ENCODE data around the gene CDC123.
A peak's percentile ranks its signal among the peaks of the same experiment; 100 is the strongest.
"Not testable (repeated sequence)": the region's sequence is repeated elsewhere in the genome, so short reads cannot be mapped to it uniquely, and the experiment has no call there.

The CDC123 gene

DNA sequence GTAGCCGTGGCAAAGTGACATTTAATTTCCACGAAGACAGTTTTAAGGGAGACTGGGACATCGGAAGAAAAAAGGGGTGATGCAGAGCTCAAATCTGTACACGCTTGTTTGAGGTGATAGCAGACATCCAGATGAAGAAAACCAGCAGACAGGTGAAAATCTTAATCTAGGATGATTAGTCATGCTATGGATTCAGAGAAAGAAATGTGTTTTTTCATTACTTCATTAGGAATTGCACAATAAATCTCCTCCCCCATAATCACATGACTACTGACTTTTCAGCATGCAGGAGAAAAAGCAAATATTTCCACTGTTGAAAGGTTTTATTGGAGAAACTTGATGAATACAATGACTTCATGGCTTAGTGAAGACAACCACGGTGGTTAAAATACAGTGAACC, 2.8 kb upstream of the CDC123 start:
- peak; percentile 60 for DNase-seq

- peak; percentile 32 for DNase-seq
Observed at GRCh38 chr10:12194752-12195271, 1.2 kb upstream of the CDC123 start.

DNA sequence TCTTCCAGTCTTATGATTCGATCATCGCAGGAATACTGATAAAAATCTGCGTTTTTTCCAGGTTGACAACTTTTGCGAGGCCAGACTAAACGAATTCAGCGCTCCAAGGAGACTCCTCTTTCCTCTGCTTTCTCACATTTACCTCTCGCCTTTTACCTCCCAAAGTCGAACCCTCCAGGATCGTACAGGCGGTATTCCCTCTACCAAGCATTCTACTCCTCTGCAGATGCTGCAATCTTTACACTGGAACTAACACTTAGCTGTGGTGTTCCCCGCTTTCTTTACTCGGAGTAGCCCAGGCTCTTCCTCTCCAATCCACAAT, 746 bp upstream of the CDC123 start:
- no peak for DNase-seq

DNA sequence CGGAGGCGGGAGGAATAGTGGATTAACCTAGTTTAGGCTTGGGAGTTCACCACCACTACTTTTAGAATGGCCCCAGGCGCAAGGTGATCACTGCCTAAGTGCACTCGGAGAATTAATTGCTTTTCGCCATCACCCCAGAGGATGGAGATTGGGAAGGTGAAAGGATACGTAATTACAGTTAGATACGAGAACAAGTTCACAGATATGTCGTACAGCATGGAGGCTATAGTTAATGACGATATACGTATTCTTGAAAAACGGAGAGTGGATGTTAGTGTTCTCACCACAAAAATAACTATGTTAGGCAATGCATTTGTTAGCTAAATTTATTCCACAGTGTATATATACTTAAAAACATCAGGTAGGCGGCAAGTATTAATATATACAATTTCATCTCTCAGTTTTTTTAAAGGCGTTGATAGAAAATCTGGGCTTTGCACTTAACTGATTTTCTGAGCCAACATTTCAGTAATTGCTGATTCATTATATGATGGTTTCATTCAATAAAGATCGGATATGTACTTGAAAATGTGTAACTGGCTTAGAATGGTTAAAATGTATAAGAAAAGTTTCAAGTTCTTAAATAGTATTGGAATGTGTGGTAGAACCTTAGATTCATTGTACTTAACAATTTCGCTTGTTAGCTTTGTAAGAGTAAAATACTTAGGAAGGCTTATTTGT, 683 bp downstream of the CDC123 start:
- DNase-seq, result no peak

GRCh38 chr10:12198156-12198555, 2.2 kb downstream of the CDC123 start:
- DNase-seq, result no peak

GRCh38 chr10:12200850-12201249, 4.9 kb downstream of the CDC123 start:
- no peak for DNase-seq

DNA sequence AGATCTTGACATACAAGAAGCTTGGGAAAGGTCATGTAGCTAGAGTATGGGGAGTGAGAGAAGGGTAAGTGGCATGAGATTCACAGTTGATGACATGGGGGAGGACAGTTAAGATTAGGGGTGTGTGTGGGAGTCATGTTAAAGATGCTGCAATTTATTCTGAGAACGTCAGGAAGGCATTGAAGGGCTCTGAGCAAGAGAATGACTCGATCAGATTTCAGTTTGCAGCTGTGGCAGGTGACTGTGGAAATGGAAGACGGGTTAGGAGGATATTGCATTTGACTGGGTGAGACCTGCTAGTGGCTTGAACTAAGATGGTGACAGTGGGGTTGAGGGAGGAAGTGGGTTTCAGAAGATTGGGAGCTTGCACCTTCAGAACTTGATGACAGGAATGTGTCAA, 5.6 kb downstream of the CDC123 start:
- no peak for DNase-seq

GRCh38 chr10:12202226-12202625, 6.2 kb downstream of the CDC123 start:
- DNase-seq, result no peak

- no peak for DNase-seq
Observed at GRCh38 chr10:12205082-12205481, 9.1 kb downstream of the CDC123 start.

GRCh38 chr10:12207114-12207513, 11.1 kb downstream of the CDC123 start:
- DNase-seq, result no peak

DNA sequence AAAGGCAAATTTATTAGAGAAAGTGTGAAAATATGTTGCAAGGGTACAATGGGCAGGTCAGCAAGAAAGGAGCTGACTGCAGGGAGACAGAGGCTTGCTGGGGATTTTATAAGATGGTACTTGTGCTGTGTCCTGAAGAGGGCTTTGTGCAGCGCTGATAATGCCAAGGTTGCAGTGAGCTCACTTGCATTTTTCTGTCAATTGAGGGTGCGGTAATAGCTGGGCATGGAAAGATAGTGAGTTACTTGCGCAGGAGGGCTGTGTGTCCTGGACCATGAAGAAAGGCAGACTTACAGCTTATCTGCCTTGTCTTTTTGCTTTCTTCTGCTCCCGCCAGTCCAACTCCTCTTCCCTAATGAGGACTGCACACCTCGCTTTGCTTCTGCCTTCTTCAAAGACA, 12.5 kb downstream of the CDC123 start:
- no peak for DNase-seq

DNA sequence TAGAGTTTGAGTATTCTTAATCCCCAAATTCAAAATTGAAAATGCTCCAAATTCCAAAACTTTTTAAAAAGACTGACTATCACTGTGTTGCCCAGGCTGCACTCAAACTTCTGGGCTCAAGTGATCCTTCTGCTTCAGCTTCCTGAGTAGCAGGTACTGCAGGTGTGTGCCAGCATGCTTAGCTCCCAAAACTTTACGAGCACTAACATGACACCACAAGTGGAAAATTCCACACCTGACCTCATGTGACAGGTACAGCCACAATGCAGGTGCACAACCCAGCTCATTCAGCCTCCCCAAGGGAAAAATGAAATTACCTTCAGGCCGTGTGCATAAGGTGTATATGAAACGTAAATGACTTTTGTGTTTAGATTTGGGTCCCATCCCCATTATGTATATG, 16.5 kb downstream of the CDC123 start:
- DNase-seq, result no peak

GRCh38 chr10:12213621-12214020, 17.6 kb downstream of the CDC123 start:
- no peak for DNase-seq

DNA sequence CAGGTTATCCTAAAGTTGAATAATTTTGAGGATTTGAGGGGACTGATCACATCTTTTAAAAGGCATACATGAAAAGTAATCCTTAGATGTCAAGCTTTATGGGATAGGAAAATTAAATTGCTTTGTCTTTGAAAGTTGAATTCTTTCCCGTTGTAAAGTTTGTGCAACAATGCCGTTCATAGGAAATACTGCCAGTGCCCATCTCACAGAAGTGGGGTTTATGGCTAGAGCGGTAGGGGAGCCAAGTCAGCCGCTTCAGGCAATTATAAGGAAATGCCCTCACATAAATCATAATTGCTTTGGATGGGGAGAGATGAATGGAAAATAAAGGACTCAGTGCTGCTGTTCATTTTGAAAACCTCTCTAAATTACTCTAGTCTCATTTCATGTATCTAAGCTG, 18.1 kb downstream of the CDC123 start:
- DNase-seq, result no peak

DNA sequence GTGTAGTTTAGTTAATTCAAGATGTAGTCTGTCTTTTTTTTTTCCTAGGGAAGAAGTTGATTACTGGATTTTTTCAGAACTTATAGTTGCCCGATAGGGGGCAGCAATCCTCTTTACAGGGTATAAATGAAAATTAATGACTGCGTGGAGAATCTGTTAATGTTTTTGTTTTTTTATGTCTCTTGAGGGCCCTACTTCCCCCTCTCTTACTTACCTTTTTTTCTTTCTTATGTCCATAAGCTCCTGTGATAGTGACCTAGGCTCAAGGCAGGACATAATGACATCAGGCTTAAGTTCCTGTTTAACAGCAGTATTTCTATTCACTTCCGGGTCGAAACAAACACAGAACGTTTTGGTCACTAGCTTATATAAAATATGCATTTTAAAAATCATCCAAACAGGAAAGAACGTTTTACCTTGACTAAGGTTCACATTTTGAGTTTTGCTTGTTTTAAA, 18.8 kb downstream of the CDC123 start:
- peak; percentile 68 for DNase-seq

GRCh38 chr10:12218991-12219390, 23.0 kb downstream of the CDC123 start:
- DNase-seq, result no peak

DNA sequence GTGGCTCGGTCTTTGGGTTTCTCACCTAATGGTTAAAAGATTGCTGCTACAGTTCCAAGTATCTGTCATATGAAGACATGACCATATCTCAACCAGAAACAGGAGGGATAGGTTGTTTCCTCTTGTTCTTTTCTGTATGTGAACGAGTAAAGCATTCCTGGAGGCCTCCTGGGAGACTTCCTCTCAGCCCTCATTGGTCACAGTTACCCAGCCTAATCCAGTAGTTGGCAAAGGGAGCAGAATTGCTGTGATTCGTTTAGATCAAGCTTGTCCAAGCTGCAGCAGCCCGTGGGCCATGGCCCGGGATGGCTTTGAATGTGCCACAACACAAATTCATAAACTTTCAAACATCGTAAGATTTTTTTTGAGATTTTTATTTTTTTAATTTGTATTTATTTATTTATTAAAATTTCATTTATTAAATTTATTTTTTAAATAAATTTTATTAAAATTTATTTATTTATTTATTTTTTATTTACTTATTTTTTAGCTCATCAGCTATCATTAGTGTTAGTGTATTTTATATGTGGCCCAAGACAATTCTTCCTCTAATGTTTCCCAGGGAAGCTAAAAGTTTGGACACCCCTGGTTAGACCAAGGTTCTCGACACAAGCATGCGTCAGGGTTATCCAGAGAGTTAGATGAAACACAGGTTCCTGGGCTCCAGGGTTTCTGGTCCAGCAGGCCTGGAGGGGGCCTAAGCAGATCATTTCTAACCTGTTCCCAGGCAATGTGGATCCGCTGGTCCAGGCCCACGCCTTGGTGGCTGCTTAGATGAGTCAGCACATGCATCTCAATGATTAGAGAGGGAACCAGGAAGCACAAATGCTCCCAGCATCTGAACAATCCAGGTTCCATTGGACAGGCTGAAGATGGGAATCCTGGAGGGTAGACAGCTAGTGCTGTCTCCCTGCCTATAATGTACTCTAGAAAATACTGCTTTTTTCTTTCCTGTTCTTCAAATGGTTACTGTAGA, 25.6 kb downstream of the CDC123 start:
- peak; percentile 17 for DNase-seq

GRCh38 chr10:12225444-12225843, 29.5 kb downstream of the CDC123 start:
- no peak for DNase-seq

DNA sequence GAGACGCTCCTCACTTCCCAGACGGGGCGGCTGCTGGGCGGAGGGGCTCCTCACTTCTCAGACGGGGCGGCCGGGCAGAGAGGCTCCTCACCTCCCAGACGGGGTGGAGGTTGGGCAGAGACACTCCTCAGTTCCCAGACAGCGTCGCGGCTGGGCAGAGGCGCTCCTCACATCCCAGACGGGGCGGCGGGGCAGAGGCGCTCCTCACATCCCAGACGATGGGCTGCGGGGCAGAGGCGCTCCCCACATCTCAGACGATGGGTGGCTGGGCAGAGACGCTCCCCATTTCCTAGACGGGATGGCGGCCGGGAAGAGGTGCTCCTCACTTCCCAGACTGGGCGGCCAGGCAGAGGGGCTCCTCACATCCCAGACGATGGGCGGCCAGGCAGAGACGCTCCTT, 30.4 kb downstream of the CDC123 start:
- DNase-seq, result not testable (repeated sequence)

DNA sequence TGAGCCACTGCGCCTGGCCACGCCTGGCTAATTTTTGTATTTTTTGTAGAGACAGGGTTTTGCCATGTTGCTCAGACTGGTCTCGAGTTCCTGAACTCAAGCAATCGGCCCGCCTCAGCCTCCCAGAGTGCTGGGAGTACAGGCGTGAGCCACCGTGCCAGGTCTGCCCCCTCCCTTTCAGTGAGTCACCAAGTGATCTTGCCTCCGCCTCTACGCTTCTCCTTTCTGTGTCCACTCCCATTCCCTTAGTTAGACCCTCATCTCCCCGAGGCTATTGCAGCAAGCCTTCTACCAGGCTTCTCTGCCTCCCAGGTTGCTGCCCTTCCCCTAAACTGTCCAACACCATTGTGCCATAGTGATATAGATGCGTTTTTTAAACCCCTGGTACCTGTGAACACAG, 32.9 kb downstream of the CDC123 start:
- DNase-seq, result no peak

GRCh38 chr10:12234687-12235086, 38.7 kb downstream of the CDC123 start:
- not testable (repeated sequence) for DNase-seq

- DNase-seq, result no peak
Observed at GRCh38 chr10:12235116-12235694, 39.2 kb downstream of the CDC123 start.

DNA sequence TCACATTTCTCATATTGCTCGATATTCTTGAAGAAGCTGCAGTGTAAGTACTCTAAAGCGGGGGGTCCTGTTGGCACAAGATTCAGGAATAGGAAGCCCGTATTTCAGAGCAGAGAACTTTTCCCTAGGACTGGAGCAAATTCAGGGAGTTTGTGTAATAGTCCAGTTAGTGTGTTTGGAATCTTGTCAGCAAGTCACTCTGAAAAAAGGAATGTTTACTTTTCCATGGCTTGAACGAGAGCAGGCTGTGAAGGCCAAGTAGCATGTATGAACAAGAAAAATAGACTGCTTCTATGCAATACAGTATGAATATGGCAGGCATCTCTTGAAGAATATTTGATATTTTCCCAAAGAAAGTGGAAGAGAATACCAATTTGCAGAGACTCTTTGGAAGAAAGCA, 39.8 kb downstream of the CDC123 start:
- no peak for DNase-seq

All from fibroblast of skin of right quadriceps (primary cell).